ENCODE data around the gene ARFGEF2.

Gene ARFGEF2

GRCh38 chr20:48919336-48919881 is 2.1 kb upstream of the ARFGEF2 start:
- DNase-seq (ENCODE audit: low spot score) = no peak
- in situ Hi-C loops (cut with MboI; ENCODE audit: low pct_unique_long_range_greater_than_20kb, low sequenced_read_pairs, unreplicated experiment) = no loop called here
- no peak for TF ChIP-seq CTCF (IDR thresholded peaks at IDR 0.05; ENCODE audit: extremely low read depth, insufficient read depth, missing control alignments)

- no peak for DNase-seq (ENCODE audit: low spot score)
- no peak for TF ChIP-seq CTCF (IDR thresholded peaks at IDR 0.05; ENCODE audit: extremely low read depth, insufficient read depth, missing control alignments)
- in situ Hi-C loops (cut with MboI; ENCODE audit: low pct_unique_long_range_greater_than_20kb, low sequenced_read_pairs, unreplicated experiment) = no loop called here
These were observed 1.5 kb upstream of the ARFGEF2 start for GRCh38 chr20:48919882-48920526.

DNA sequence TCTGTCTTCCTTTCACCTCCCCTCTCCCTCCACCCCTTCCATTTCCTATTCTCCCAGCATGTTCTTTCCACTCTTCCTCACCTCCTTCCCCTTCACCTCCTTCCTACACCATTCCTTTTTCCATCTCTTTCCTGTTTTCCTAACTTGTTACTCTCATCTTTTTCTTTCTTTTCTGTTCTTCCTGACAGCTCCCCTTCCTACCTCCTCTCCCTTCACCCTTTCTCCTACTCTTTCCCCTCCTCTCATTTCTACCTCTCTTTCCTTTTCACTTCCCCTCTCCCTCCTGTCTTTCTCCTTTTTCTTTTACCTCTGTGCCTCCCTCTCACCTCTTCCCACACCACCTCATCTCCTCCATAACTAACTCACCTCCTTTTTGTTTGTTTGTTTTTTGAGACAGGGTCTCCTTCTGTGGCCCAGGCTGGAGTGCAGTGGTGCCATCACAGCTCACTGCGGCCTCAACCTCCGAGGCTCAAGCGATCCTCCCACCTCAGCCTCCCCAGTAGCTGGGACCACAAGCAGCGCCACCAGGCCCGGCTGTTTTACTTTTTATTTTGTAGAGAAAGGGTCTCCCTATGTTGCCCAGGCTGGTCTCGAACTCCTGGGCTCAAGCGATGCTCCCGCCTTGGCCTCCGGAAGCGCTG is 864 bp upstream of the ARFGEF2 start:
- no peak for DNase-seq (ENCODE audit: low spot score)
- TF ChIP-seq CTCF (IDR thresholded peaks at IDR 0.05; ENCODE audit: extremely low read depth, insufficient read depth, missing control alignments) = no peak
- in situ Hi-C loops (cut with MboI; ENCODE audit: low pct_unique_long_range_greater_than_20kb, low sequenced_read_pairs, unreplicated experiment) = no loop called here

- TF ChIP-seq CTCF (IDR thresholded peaks at IDR 0.05; ENCODE audit: extremely low read depth, insufficient read depth, missing control alignments) = no peak
- DNase-seq (ENCODE audit: low spot score) = no peak
- in situ Hi-C loops (cut with MboI; ENCODE audit: low pct_unique_long_range_greater_than_20kb, low sequenced_read_pairs, unreplicated experiment) = no loop called here
These were observed 641 bp downstream of the ARFGEF2 start for GRCh38 chr20:48921883-48922820.

DNA sequence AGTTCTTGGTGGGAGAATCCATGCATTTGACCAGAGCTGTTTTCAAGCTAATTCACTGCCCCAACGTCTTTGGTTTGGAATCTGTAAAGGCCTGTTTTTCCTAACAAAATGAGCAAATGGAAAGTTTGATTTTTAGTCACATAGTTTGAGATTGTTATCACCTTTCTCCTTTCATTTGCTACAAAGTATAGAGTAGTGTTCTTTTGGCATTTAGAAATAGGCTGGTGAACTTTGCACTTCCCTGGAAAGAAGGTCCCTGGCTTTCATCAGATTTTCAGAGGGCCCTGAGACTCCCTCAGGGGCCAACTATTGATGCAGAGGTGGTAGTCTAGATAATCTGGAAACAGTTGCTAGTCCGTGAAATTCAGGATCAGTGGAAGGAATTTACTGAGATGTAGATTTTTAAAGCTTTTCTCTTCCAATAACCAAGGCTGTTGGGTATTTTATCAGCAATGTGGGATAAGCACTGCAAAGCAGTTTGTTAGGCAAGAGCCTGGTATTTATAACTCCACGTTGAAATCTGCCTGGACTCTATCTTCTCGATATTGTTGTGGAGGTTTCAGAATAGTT is 1.7 kb downstream of the ARFGEF2 start:
- TF ChIP-seq CTCF (IDR thresholded peaks at IDR 0.05; ENCODE audit: extremely low read depth, insufficient read depth, missing control alignments) = no peak
- in situ Hi-C loops (cut with MboI; ENCODE audit: low pct_unique_long_range_greater_than_20kb, low sequenced_read_pairs, unreplicated experiment) = no loop called here
- no peak for DNase-seq (ENCODE audit: low spot score)

DNA sequence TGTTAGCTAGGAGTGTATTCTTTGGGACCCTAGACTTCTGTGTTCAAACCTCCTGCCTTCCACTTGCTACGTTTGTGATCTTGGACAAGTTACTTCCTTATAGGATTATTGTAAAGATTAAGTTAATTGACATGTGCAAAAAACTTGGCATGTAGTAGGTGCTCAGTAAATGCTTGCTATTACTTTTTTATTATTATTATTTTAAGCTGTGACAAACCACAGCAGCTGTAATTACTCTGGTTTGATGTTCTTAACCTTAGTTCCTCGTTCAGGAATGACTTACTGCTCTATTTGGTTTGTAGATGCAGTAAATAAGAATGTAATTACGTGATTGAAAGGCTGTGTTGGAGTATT is 3.2 kb downstream of the ARFGEF2 start:
- in situ Hi-C loops (cut with MboI; ENCODE audit: low pct_unique_long_range_greater_than_20kb, low sequenced_read_pairs, unreplicated experiment) = no loop called here
- no peak for DNase-seq (ENCODE audit: low spot score)
- TF ChIP-seq CTCF (IDR thresholded peaks at IDR 0.05; ENCODE audit: extremely low read depth, insufficient read depth, missing control alignments) = no peak
